Tibial nerve (tissue), 4 donors: ENCODE results near the gene IL9R. TPM values are rescaled to one million over a fixed set of nuclear protein-coding genes. Genes with fewer than 3 reads are reported as not detected.
"Not testable (repeated sequence)": the region's sequence is repeated elsewhere in the genome, so short reads cannot be mapped to it uniquely, and the experiment has no call there.

ENCODE experiments used
- DNase-seq, 2 donors: peaks; one replicate each; pipeline ENCODE4 v3.0.0-alpha.2; 2019; ENCODE audit warnings: low spot score in 2 of 2
- H3K27ac ChIP-seq, 4 donors: fragments of 200-600 bp; sonication (generic) in 3 of 4; one replicate each; pipeline ENCODE4 v1.5.1; 2017 to 2019; ENCODE audit warnings: mild to moderate bottlenecking in 1 of 4
- H3K27me3 ChIP-seq, 2 donors: fragments of 200-600 bp; sonication (generic) in 1 of 2; one replicate each; pipeline versions ENCODE4 v1.5.1 to v1.6.0; 2017 to 2019
- H3K36me3 ChIP-seq, 3 donors: fragments of 200-600 bp; sonication (generic); one replicate each; pipeline ENCODE4 v1.5.1; 2018 to 2019
- H3K4me1 ChIP-seq, 4 donors: fragments of 200-600 bp; sonication (generic) in 3 of 4; one replicate each; pipeline ENCODE4 v1.5.1; 2017 to 2019
- H3K4me3 ChIP-seq, 4 donors: fragments of 200-600 bp; sonication (generic) in 3 of 4; one replicate each; pipeline ENCODE4 v1.5.1; 2017 to 2019; ENCODE audit warnings: mild to moderate bottlenecking in 1 of 4, moderate library complexity in 1 of 4
- H3K9me3 ChIP-seq, 4 donors: fragments of 200-600 bp; sonication (generic) in 3 of 4; one replicate each; pipeline ENCODE4 v1.5.1; 2017 to 2019
- CTCF ChIP-seq, 5 experiments: fragments of 200-600 bp in 3 of 5; fragments of 450-650 bp in 2 of 5; sonication (generic) in 3 of 5; IDR thresholded peaks; one replicate each; pipeline ENCODE4 v1.5.1; 2016 to 2019; ENCODE audit warnings: antibody characterized with exemption in 5 of 5, mild to moderate bottlenecking in 3 of 5, moderate library complexity in 2 of 5
- EP300 ChIP-seq, 2 donors: sonication (generic); formaldehyde crosslinking; IDR thresholded peaks; one replicate each; pipeline ENCODE4 v1.6.1; 2017; ENCODE audit warnings: antibody characterized with exemption in 2 of 2, mild to moderate bottlenecking in 1 of 2
- POLR2A ChIP-seq, 2 donors: fragments of 450-650 bp; IDR thresholded peaks; one replicate each; pipeline ENCODE4 v1.6.1; 2017; ENCODE audit warnings: antibody characterized with exemption in 2 of 2, mild to moderate bottlenecking in 2 of 2, moderate library complexity in 2 of 2
- WGBS, 2 donors: methylation state at CpG; one replicate each; pipeline ENCODE4 v1.1.5; 2018; 5-methylcytosine and 5-hydroxymethylcytosine counted together
- total RNA-seq, 4 donors: library from RNA; depleted of rRNA; stranded (reverse); fragments of >200 nt; gene quantifications; one replicate each; pipeline ENCODE4 v1.1.0, GENCODE V29; 2016

IL9R gene
- total RNA-seq, 4 donors from 2014 or later: 0.39 to 0.44 TPM; not detected in 2

- 44 to 46% methylated on average over 8 of the region's 8 CpGs for WGBS, 2 donors
- H3K27ac ChIP-seq: no peak overlapping the region
- H3K4me3 ChIP-seq: no peak overlapping the region
- no peaks in the 10 kb centered on the region for H3K4me1 ChIP-seq
- TF ChIP-seq POLR2A (IDR thresholded peaks at IDR 0.05) (no peak), EP300 (IDR thresholded peaks at IDR 0.05) (no peak), CTCF (IDR thresholded peaks at IDR 0.05) (no peak)
- no peak for DNase-seq
- H3K9me3 ChIP-seq: peaks cover 0 to 36% (median 0%) of the 10 kb centered on the region in 4 donors
- no peaks in the 10 kb centered on the region for H3K27me3 ChIP-seq
- H3K36me3 ChIP-seq: no peaks in the 10 kb centered on the region
These were observed 30.6 kb upstream of the IL9R start for GRCh38 chrX:155966876-155967275.

- Histone ChIP-seq H3K9me3 (peaks cover 0 to 36% (median 0%) of the 10 kb centered on the region in 4 donors), H3K27ac (no peak overlapping the region), H3K36me3 (no peaks in the 10 kb centered on the region), H3K4me1 (no peaks in the 10 kb centered on the region), H3K4me3 (no peak overlapping the region), H3K27me3 (no peaks in the 10 kb centered on the region)
- TF ChIP-seq POLR2A (IDR thresholded peaks at IDR 0.05): no peak
- TF ChIP-seq EP300 (IDR thresholded peaks at IDR 0.05): no peak
- no peak for TF ChIP-seq CTCF (IDR thresholded peaks at IDR 0.05)
- DNase-seq: no peak
- 72 to 76% methylated on average over 3 of the region's 3 CpGs for WGBS, 2 donors
These were observed 29.7 kb upstream of the IL9R start for GRCh38 chrX:155967653-155968325.

- Histone ChIP-seq H3K27me3 (no peaks in the 10 kb centered on the region), H3K9me3 (peaks cover 0 to 31% (median 0%) of the 10 kb centered on the region in 4 donors), H3K27ac (no peak overlapping the region), H3K4me1 (no peaks in the 10 kb centered on the region), H3K4me3 (no peak overlapping the region), H3K36me3 (no peaks in the 10 kb centered on the region)
- no peak for DNase-seq
- TF ChIP-seq POLR2A (IDR thresholded peaks at IDR 0.05) (no peak), EP300 (IDR thresholded peaks at IDR 0.05) (no peak), CTCF (IDR thresholded peaks at IDR 0.05) (no peak)
- WGBS, 2 donors: 50 to 58% methylated on average over 1 of the region's 1 CpG
These were observed 29.2 kb upstream of the IL9R start for GRCh38 chrX:155968326-155968661.

GRCh38 chrX:155968791-155969190 lies 28.7 kb upstream of the IL9R start:
- no peaks in the 10 kb centered on the region for H3K36me3 ChIP-seq
- no peaks in the 10 kb centered on the region for H3K4me1 ChIP-seq
- no peak for DNase-seq
- no peaks in the 10 kb centered on the region for H3K27me3 ChIP-seq
- WGBS, 2 donors: 42 to 47% methylated on average over 5 of the region's 5 CpGs
- H3K9me3 ChIP-seq: peaks cover 0 to 27% (median 0%) of the 10 kb centered on the region in 4 donors
- TF ChIP-seq CTCF (IDR thresholded peaks at IDR 0.05): no peak
- TF ChIP-seq EP300 (IDR thresholded peaks at IDR 0.05): no peak
- H3K27ac ChIP-seq: no peak overlapping the region
- H3K4me3 ChIP-seq: no peak overlapping the region

GRCh38 chrX:155971658-155972057 lies 25.8 kb upstream of the IL9R start:
- not testable (repeated sequence) for H3K27me3 ChIP-seq, H3K36me3 ChIP-seq, H3K4me3 ChIP-seq, DNase-seq, H3K4me1 ChIP-seq, H3K27ac ChIP-seq
- H3K9me3 ChIP-seq: peaks cover 0 to 18% (median 0%) of the 10 kb centered on the region in 4 donors
- WGBS, 2 donors: 65 to 67% methylated on average over 5 of the region's 5 CpGs

- H3K27me3 ChIP-seq, DNase-seq, H3K4me1 ChIP-seq, H3K27ac ChIP-seq, H3K4me3 ChIP-seq, H3K36me3 ChIP-seq: not testable (repeated sequence)
- WGBS, 2 donors: 73 to 75% methylated on average over 7 of the region's 7 CpGs
- H3K9me3 ChIP-seq: peaks cover 0 to 18% (median 0%) of the 10 kb centered on the region in 4 donors
These were observed 25.3 kb upstream of the IL9R start for GRCh38 chrX:155972241-155972640.
